BE2C (cell line): Measurements from ENCODE around the gene PPP6R3.
"Not testable (repeated sequence)": the region's sequence is repeated elsewhere in the genome, so short reads cannot be mapped to it uniquely, and the experiment has no call there.

Experiments
- DNase-seq: peaks from one replicate; pipeline ENCODE4 v3.0.0-alpha.2; 2020
- H3K27me3 ChIP-seq: fragments of 250-450 bp; sonication (Bioruptor Pico); 2 replicates; pipeline ENCODE4 v1.5.1; 2020; ENCODE audit warnings: mild to moderate bottlenecking
- H3K36me3 ChIP-seq: fragments of 250-450 bp; sonication (Bioruptor Pico); 2 replicates; pipeline ENCODE4 v1.5.1; 2020; ENCODE audit warnings: mild to moderate bottlenecking
- H3K4me1 ChIP-seq: fragments of 250-450 bp; sonication (Bioruptor Pico); 2 replicates; pipeline ENCODE4 v1.5.1; 2020
- H3K4me3 ChIP-seq: 2 replicates; pipeline ENCODE4 v1.5.1; 2011; ENCODE audit warnings: low read depth, low read length
- H3K9me3 ChIP-seq: fragments of 250-450 bp; sonication (Bioruptor Pico); 2 replicates; pipeline ENCODE4 v1.5.1; 2020
- TF ChIP-seq, protein P1 (sequence below): IDR thresholded peaks from 2 replicates; pipeline ENCODE4 v1.5.1; 2012; ENCODE audit warnings: mild to moderate bottlenecking, low read depth, low read length

The PPP6R3 gene

DNA sequence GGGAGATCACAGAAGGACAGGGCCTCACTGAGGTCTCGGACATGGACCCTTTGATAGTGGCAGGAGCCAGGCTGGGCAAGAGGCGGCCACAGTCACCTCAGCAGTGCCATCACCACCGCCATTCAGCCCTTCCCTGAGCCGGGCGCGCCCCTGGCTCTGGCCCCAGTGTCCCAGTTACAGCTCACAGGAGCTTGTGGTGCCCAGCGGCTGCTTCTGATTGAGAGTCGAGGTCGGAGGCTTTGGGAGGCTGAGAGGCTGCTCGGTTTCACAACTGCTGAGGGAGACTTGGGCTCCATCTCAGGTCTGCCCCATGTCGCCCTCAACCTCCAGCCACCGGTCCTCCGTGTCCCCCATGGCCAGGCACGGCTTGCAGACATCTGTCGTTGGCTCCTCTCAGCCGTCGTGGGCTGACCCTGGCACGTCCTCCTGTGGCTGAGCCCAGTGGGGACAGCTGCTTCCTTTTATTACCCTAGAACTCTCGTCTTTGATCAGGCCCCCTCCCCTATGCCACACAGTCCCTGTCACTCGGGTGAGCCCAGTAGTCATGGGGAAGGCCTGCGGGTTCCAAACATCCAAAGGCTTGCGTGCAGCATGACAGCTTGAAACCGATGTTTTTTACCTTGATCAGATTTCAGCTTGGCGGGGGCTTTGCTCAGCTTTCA is 28.4 kb upstream of the PPP6R3 start:
- Histone ChIP-seq H3K9me3 (peaks cover 8% of the 10 kb centered on the region; the same call in 1 of the 2 replicates), H3K36me3 (peaks cover 72% of the 10 kb centered on the region), H3K4me1 (peaks cover 17% of the 10 kb centered on the region), H3K4me3 (no peak overlapping the region), H3K27me3 (no peaks in the 10 kb centered on the region)
- no peak for DNase-seq
- TF ChIP-seq, protein P1, sequence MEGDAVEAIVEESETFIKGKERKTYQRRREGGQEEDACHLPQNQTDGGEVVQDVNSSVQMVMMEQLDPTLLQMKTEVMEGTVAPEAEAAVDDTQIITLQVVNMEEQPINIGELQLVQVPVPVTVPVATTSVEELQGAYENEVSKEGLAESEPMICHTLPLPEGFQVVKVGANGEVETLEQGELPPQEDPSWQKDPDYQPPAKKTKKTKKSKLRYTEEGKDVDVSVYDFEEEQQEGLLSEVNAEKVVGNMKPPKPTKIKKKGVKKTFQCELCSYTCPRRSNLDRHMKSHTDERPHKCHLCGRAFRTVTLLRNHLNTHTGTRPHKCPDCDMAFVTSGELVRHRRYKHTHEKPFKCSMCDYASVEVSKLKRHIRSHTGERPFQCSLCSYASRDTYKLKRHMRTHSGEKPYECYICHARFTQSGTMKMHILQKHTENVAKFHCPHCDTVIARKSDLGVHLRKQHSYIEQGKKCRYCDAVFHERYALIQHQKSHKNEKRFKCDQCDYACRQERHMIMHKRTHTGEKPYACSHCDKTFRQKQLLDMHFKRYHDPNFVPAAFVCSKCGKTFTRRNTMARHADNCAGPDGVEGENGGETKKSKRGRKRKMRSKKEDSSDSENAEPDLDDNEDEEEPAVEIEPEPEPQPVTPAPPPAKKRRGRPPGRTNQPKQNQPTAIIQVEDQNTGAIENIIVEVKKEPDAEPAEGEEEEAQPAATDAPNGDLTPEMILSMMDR: no peak

DNA sequence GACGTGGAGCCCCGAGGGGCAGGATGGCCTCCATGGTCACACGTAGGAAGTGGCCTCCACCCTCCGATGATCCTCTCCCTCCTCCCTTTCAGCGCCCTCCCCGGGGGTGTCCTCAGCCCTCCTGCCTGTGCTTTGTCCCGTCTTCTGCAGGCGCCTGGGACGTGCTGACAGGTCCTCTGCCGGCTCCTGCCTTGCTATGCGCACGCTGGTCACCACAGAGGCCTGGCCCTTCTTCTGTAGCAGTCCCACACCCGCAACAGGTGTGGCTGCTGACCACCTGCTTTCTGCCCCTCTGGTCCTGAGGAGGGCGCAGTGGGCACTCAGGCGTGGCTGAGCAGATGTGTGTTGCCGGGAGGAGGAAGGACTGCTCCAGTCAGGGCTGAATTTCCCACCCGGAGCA is 27.7 kb upstream of the PPP6R3 start:
- peaks cover 69% of the 10 kb centered on the region for H3K36me3 ChIP-seq
- no peak overlapping the region for H3K4me3 ChIP-seq
- peaks cover 24% of the 10 kb centered on the region for H3K4me1 ChIP-seq
- no peaks in the 10 kb centered on the region for H3K27me3 ChIP-seq
- DNase-seq: no peak
- TF ChIP-seq, protein P1: no peak
- H3K9me3 ChIP-seq: peaks cover 8% of the 10 kb centered on the region; the same call in 1 of the 2 replicates

DNA sequence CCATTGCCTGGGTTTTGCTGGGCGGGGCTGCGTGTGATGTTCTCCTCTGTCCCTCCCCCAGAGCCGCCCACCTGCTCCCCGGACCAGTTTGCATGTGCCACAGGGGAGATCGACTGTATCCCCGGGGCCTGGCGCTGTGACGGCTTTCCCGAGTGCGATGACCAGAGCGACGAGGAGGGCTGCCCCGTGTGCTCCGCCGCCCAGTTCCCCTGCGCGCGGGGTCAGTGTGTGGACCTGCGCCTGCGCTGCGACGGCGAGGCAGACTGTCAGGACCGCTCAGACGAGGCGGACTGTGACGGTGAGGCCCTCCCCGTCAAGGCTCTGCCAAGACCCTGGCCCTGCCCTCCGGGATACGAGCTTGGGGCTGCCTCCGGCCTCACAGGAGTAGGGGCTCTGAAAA is 27.0 kb upstream of the PPP6R3 start:
- H3K27me3 ChIP-seq: no peaks in the 10 kb centered on the region
- no peak overlapping the region for H3K4me3 ChIP-seq
- H3K9me3 ChIP-seq: peaks cover 8% of the 10 kb centered on the region; the same call in 1 of the 2 replicates
- TF ChIP-seq, protein P1: no peak
- H3K36me3 ChIP-seq: peaks cover 67% of the 10 kb centered on the region
- no peak for DNase-seq
- peaks cover 29% of the 10 kb centered on the region for H3K4me1 ChIP-seq

DNA sequence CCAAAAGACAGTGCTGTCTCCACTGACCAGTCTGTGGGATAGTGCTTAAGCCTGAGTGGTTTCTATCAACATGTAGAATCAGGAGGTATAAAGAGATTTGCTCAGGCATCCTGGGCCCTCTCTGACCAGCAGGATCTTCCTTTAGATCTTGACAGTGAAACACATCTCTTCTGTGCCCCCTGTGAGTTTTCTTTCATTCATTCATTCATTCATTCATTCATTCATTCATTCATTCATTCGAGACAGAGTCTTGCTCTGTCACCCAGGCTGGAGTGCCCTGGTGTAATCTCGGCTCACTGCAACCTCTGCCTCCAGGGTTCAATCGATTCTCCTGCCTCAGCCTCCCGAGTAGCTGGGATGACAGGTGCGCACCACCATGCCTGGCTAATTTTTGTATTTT is 26.4 kb upstream of the PPP6R3 start:
- not testable (repeated sequence) for H3K4me3 ChIP-seq, H3K27me3 ChIP-seq, DNase-seq, H3K9me3 ChIP-seq
- Histone ChIP-seq H3K36me3 (peaks cover 70% of the 10 kb centered on the region), H3K4me1 (peaks cover 35% of the 10 kb centered on the region)

DNA sequence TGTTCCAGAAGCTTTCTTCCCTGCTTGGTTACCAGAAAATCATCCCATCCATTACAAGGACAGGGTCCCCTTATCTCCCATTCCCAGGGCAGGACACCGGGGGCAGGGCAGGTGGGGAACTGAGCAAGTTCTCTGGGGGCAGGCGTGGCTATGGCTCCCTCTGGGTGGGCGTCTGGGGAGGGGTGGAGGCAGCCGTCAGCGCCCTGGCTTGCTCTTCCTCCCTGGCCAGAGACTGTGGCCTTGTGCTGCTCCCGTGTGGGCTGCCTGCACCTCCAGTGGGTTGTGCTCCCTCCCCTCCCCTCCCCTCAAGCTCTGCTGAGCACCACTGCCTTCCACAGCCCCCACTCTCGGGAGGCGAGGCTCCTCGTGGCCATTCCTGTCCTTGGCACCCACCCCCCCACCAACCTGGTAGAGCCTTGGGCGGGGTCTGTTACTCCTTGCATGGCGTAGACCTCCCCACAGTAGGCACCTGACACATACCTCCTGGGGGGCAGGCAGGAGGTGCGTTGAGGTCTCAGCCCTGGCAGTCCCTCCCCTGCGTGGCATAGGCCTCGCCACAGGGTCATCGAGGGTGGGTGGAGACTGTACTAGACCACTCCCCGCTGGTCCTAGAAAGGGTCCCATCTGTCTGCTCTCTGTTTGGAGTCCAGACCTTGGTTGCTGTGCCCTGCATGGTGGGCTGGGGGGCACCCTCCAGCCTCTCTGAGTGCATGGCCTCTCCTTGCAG is 24.2 kb upstream of the PPP6R3 start:
- TF ChIP-seq, protein P1: no peak
- DNase-seq: no peak
- Histone ChIP-seq H3K36me3 (peaks cover 58% of the 10 kb centered on the region), H3K4me1 (peaks cover 49% of the 10 kb centered on the region), H3K9me3 (no peaks in the 10 kb centered on the region), H3K4me3 (peak overlapping the region; percentile 33), H3K27me3 (no peaks in the 10 kb centered on the region)

DNA sequence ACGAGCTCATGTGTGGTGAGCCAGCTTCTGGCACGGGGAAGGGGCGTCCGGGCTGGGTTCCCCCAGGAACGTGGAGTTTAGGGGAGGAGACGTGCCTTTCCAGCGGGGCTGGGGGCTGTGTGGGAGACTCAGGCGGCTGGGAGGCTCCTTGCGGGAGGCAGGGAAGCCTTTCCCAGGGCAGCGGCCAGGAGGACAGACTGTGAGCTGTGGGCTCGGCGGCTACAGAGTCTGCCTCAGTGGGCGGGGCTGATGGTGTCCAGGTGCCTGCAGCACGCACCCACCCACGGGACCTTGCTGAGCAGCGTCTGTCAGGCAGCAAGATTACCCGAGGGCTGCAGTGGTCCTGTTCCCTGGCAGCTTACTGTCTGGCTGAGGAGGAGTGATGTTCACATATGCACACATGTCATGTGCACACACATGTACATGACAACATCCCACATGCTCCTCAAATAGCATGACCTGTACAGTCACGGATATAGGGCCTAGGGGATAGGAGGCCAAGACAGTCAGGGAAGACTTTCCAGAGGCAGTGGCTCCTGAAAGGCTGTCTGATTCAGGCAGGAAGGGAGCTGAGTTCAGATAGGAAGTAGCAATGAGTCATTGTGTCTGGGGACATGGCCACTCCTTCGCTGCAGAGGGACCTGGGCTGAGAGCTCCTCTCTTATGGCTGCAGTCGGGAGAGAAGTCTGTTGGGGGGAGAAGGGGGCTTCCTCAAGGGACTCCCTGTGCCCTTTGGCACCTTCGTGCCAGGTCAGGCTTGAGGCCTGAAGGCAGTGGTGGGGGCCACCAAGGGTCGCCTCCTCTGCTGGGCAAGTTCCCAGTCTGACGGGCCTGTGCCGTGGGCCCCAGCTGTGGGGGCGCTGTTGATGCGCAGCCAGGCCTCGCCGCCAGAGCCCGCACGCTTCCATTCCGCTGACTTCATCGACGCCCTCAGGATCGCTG is 23.3 kb upstream of the PPP6R3 start:
- Histone ChIP-seq H3K4me3 (peak overlapping the region; percentile 33), H3K4me1 (peaks cover 52% of the 10 kb centered on the region), H3K9me3 (no peaks in the 10 kb centered on the region), H3K36me3 (peaks cover 49% of the 10 kb centered on the region), H3K27me3 (no peaks in the 10 kb centered on the region)
- TF ChIP-seq, protein P1: 0 out of 2 replicates have a peak, but pooled peaks have one; percentile 8
- peak; percentile 87 for DNase-seq
